HG03469 (cell line): Measurements from ENCODE around the gene RBM17.
"Not testable (repeated sequence)": the region's sequence is repeated elsewhere in the genome, so short reads cannot be mapped to it uniquely, and the experiment has no call there.

Source experiments
- ATAC-seq: cut with Tn5 transposase; IDR thresholded peaks from one replicate; pipeline ENCODE4 v1.9.1; 2021; ENCODE audit warnings: mild to moderate bottlenecking, moderate library complexity, moderate number of reproducible peaks; ENCODE audit not compliant: unreplicated experiment

Gene RBM17

DNA sequence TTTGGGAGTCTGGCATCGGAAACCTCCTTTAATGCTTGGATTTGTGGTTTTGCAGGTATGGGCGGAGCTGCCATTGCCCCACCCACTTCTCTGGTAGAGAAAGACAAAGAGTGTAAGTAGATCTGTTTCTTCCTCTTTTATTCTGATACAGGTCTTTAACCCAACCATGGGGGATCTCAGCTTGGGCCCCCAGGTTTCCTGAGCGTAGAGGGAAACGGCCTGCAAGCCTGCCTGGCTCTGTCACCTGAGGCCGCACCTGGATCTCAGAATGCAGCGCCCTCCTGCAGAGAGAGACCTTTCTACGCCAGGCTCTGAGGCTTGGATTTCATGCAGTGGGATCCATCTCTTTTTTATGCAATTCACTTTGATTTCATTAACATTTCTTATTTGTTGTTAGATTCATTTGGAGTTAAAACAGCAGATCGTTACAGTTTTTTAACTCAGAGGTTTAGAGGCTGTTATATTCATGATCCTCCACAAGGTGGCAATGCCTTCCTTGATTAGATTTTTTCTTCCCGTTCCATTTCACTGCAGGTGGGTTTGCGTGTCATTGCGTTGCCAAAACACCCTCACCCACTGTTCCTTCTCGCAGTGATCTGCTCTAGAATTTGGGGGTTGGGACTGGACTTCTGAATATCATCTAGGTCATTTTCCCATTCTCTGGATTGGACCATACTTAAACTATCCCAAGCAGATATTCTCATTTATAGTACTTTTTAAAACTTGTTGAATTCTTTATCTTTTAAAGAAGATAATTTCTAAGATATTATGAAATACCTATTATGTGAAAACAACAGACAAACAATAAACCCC is 20.0 kb downstream of the RBM17 start:
- ATAC-seq = no peak

DNA sequence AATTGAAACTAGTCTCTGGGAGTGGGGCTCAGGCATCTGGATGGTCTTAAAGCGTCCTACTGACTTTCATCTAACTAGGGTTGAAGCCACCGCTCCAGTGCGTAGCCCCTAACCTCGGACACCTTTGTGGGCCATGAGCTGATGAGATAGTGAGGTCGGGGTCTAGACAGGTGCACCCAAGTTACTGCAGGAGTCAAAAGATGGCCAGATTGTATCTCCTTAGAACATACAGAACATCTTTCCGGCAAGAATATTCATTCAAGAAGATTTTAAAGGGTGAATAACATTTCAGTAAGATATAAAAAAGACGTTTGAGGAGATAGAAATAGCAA is 20.6 kb downstream of the RBM17 start:
- no peak for ATAC-seq

DNA sequence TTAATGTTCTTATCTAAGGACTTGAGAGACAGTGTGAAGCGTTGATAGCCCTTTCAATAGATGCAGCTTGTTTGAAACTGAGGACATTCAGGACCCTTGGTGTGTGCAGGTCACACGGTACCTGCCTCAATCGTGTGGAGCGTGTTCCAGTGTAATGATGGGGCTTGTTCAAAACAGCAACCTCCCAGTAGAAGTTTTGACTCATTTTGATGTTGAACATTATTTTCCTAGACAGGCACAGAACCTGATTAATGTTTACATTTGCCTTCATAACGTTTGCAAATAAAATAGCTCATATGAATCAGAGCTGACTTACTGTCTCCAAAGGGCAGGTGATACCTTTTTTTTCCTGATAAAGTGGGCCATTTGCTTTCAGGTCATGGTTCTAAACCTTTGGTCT is 21.3 kb downstream of the RBM17 start:
- no peak for ATAC-seq

DNA sequence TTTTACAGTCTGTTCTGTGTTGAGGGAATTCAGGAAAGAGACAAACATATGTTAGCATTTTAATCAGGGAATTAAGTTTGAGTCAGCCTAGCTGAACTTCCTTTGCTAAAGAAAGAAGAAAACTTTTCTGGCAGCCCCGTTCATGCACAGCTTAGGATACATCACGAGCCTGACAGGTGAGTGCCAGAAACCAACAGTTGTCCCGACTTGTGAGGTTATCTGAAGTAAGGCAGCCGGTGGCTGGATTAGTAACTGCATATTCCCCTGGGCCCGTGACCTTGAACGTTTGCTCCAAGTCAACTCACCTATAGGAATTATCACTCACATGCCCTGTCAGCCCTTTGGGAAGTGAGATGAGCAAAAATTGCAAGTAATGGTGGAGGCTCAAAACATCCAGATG is 24.1 kb downstream of the RBM17 start:
- no peak for ATAC-seq

DNA sequence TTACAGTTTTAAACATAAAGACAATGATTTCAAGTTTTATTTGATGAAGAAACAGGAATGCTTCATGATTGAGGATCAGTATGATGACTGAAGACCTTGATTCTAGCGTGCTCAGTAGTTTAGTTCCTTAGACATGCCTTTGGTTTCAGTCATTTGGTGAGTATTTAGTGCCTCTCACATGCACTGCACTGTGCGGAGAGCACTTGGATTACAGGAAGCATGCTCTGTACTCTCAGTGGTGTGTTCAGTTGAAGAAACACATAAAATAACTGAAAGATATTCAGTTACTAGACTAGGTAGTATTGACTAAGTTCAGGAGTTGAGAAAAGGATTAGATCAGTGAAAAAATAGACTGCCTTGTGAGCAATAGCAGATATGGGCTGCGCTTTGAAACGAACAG is 25.5 kb downstream of the RBM17 start:
- ATAC-seq = no peak

DNA sequence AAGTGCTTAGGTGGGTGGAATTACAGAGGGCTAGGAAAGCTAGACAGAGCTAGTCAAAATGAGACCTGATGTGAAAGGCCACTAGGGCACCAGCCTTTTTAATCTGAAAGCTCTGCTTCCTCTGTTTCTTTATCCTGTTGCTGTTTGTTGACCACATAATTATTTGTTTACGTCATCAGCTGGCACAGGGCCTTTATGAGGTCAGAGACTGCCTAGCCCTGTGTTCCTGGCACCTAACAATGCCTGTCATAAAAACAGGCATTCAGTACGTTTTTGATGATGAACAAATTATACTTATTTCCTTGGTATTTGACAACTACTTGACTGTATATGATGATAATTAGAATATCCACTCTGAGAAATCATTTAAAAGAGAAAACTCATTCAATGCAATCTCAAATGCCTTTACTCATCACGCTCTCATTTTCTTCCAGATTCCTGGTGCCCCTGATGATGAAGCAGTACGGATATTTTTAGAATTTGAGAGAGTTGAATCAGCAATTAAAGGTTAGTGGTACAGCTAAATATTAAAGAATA is 26.0 kb downstream of the RBM17 start:
- ATAC-seq = no peak

DNA sequence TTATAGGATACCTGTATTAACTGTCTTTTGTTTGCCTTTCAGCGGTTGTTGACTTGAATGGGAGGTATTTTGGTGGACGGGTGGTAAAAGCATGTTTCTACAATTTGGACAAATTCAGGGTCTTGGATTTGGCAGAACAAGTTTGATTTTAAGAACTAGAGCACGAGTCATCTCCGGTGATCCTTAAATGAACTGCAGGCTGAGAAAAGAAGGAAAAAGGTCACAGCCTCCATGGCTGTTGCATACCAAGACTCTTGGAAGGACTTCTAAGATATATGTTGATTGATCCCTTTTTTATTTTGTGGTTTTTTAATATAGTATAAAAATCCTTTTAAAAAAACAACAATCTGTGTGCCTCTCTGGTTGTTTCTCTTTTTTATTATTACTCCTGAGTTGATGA is 26.6 kb downstream of the RBM17 start:
- ATAC-seq = no peak

DNA sequence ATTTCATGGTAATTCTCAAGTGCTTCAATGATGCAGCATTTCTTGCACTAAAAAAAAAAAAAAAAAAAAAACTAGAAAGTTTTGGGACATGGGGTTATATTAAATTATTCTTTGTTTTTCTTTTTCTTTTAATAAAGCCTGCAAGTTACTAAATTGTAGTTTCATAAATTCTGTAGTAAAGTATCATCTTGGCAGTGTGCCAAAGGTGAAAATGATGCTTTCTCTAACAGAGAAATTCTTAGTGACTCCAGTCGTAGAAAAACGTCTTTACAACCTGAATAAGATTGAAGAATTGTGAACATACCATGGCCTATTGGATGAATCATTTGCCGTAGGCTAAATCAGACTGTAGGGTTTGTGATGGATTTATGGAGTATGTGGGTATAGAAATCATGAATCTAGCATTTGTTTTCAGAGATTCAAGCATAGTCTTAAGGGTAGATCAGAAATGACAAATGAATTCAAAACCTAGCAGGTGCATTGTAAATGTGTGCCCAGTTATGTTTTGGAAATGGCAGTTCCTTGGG is 27.1 kb downstream of the RBM17 start:
- no peak for ATAC-seq

DNA sequence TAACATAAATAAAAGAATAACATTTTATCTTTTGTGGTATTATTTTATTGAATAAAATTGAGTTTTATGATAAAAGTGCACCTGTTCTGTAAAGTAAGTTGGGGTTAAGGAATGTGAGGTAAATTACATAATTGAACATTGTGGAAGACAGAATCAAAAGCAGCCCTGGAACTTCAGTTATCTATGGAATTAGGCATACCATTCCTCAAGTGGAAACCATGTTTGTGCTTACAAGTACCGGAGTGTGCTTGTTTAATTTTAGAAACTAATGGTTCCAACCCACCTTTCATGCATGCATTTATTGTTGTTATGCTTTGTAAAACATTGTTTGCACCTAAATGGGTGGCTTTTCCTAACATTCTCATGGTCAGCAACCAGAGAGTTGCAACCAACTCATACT is 28.0 kb downstream of the RBM17 start:
- no peak for ATAC-seq

DNA sequence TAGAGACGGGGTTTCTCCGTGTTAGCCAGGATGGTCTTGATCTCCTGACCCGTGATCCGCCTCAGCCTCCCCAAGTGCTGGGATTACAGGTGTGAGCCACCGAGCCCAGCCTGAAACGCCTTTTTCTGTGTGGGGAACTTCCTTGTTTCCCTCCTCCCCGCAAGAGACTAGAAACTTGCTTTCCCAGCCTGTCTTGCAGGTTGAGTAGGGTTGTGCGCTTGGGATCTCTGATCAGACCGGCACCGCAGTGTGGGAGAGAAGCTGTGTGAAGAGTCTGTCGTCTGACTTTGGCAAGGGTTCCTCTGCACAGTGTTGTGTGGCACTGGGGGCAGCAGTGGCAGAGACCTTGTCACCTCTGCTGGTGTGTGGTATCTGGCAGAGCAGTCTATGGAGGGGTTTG is 28.9 kb downstream of the RBM17 start:
- no peak for ATAC-seq

DNA sequence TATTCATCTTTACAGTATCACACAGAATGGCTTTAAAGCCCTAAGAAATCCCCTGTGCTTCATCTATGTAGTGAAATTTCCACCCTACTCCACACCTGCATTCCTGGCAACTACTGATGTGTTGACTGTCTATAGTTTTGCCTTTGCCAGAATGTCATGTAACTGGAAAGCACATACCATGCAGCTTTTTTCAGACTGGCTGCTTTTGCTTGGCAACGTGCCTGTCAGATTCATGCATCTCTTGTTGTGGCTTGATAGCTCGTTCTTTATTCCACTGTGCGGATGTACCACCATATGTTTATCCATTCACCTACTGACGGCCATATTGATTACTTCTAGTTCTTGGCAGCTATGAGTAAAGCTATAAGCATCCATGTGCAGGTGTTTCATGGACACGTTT is 30.6 kb downstream of the RBM17 start:
- ATAC-seq = no peak

DNA sequence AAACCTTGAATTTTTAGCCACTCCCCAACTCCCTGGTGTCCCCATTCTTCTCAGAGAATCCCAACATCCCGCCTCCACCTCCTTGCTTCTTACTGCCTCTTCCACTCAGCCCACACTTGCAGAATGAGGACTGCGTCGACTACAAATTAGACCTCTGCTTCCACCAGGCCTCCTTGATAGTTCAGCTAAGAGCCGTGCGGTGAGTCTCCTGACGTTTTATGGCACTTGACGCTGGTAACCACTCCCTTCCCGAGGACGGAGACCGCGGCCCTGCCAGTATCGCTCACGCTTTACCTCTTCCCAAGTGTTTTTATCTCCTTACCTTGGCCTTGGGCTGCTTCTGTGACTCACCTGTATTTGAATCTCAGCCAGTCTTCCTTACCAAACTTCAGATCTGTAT is 31.1 kb downstream of the RBM17 start:
- ATAC-seq = no peak

DNA sequence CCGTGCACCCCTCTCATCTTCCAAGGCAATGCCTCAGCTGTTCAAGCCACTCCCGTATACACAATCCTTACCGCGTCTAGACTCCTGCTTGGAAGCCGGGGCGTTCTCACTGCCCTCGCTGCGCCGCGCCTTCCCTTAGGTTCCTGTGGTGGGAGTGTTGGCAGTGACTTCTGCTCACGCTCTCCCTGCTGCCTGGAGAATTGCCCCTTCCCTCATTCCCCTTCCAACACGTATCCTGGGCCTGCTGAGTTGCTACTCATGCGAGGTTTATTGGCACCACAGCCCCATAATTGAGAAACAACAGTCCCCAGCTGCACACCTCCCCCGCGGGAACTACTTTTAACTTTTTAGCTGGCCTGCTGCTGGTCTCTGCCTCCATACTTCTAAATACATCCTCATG is 31.9 kb downstream of the RBM17 start:
- ATAC-seq = no peak

DNA sequence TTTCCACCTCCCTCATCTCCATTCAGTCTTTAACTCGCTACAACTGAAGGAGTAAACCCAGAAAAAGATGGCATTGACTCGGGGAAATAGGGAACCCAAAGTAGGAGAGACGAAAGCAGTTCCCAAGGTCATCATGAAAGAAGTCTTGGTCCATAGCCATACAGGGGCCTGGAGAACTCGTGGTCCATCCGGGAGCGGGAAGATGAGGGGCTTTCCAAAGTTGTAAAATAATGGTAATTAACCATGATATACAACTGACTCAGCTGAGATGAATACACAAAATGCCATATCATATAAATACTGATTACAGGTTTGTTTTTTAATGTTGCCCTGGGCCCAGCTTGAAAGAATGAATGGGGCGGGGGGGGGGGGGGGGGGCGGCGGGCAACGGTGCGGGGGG is 32.3 kb downstream of the RBM17 start:
- no peak for ATAC-seq

DNA sequence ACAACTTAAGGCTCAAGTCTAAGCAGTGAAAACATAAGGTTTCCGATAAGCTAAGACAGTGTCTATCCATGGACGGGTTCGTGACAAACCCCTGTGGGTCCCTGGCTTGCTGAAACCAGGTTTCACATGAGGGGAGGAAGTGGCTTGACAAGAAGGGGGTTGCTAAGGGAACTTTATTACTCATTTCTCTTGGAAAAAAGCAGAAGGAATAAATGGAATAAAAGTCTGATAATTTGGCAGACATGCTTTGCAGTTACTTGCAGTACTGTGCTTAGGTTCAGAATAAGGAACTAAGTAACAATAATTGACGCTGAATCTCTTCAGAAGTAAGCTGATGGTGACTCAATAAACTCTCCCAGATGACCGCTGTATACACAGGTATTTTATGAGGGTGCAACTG is 34.7 kb downstream of the RBM17 start:
- ATAC-seq = no peak

DNA sequence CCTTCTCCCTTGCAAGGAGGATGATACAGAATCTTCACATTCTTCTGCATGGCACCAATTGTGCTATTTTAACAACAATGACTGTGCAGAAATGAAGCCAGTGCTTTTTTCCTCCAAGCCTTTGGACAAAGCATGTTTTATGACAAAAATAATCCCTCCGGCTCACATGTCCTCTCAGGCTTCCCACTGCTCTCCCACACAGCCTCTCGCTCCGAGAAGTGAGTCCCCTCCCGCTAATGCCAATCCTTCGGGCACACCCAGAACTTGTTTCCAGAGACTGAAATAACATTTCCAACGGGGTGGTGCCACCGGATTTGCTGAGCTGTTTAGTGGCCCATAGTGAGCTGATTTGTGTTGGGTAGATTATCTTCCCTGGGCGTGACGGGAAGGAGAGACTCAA is 35.8 kb downstream of the RBM17 start:
- no peak for ATAC-seq

DNA sequence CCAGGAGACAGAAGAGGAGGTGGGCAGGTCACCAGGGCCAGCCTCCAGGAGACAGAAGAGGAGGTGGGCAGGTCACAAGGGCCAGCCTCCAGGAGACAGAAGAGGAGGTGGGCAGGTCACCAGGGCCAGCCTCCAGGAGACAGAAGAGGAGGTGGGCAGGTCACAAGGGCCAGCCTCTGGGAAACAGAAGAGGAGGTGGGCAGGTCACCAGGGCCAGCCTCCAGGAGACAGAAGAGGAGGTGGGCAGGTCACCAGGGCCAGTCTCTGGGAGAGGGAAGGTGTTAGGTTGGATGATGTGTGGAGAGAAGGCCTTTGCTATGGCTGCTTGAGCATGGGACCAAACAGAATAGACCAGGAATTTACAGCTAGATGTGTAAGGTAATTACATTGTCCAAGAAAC is 38.6 kb downstream of the RBM17 start:
- ATAC-seq = not testable (repeated sequence)

DNA sequence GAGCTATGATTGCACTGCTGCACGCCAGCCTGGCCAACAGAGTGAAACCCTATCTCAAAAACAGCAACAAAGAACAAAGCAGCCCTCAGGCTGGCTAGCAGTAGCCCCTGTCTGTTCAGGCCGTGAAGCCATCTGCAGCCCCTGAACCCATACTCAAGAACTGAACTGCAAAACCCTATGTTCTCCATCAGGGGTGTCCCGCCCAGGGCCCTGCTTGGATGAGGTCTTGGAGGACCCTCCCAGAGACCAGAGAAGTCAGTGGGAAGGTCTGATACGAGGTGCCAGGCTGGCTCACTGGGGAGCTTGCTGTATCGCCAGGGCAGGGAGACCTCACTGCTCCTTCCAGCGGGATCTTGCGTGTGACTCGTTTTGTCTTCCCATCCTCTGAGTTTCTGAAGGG is 39.3 kb downstream of the RBM17 start:
- no peak for ATAC-seq

DNA sequence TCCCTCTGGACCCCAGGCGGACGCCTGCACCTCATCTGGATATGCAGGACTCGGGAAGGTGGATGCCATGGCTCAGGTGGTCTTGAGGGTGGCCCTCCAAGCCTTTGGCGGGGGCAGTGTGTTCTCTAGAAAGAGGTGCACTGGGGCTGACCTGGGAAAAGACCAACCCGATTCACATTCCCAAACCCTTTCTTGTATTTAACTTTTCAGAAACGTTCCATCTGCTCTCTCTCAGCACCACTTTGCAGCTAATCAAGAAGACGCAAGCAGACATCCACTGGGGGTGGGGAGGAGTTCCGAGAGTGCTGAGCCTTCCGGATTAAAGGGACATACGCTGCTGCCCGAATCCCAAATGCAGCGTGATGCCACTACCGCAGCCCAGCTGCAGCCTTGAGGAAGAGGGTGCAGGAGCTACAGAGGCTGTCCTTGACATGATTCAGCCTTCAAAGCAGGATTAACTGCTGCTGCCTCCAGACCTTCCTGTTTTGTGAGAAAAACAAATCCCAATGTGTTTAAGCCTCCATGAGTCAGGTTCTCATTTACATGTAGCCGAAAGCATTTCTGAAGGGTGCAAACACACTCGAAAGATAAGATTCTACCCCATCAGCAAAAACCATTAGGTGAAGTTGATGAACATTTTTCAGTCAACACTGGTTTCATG is 39.9 kb downstream of the RBM17 start:
- ATAC-seq = no peak

DNA sequence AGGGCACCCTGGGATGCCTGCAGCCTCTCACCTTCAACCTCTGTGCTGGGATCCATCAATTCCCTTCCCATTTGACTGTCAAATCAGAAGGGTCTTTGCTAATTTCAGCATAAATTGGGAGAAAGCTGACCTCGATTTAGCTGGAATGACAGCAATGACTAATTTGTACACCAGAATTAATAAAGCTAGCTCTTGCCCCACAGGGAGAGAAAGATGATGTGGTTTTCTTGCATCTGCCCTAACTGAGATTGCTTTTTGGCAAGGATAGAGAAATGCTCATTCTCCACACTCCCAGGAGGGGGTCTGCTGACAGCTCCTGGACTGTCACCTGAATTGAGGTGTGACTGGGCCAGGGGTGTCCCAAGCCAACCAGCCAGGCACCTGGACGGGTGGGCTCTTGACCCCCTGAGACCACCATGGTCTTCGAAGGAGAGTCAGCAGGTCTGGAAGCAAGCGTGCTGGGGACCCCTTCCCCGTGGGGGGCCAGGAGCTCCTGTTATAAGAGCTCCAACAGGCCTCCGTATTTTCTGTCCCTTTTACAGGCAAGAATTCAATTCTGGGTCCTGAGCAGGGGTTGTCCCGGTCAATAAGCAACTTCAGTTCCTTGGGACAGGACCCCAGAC is 42.1 kb downstream of the RBM17 start:
- ATAC-seq = no peak

DNA sequence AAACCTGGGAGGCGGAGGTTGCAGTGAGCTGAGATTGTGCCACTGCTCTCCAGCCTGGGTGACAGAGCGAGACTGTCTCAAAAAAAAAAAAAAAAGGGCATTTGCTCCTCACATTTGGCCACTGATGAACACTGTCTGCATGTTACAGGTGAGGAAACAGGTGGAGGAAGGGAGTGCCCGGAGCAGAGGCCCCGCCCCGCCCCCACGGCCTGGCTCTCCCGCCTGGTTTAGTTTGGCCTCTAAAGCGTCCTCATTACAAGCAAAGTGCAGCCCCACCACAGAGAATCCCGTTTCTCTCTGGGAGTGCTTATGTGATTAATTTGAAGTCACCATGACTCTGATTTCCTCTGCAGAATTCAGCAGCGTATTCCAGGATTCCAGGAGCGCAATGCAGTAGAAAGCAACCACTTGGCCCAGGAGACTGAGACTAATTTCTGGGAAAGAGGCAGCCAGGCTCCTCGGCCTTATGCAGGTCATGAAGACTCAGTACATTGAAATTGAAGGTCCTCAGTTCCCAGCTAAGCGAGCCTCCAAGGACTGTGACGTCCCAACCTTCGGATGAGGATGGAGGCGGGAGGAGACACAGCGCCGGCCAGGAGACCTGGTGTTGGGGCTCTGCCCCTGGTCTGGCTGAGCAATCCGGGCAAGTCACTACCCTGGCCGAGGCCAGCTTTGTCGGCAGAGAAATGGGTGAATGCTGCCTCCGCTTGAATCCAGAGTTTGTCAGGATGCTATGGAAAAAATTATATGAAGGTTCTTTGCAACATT is 44.7 kb downstream of the RBM17 start:
- ATAC-seq = no peak
